ENCODE results near the gene NTSR1.

DNA sequence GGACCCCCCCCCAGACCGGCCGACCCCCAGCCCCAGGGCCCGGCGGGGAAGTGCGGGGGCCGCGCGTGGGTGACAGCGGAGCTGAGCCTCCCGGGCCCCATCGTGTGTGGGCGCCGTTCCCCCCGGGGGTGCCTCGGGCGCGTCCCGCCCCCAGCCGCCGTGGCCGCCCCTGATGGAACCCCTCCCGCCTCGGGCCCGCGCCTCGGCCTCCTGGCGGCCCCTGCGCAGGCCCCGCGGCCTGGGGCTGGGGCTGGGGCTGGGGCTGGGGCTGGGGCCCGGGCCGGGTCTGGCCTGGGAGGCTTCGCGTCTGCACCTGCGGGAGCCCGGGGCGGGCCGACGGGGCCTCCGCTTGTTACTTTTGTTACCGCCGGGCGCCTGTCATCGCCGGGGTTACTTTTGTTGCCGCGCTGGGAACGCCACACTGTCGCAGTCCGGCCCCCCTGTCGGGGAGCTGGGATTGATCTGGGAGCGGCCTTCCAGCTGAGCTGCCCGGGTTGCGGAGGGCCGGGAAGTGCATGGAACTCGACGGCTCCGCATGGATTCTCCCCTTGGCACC, 96.6 kb downstream of the NTSR1 start:
- TF ChIP-seq, protein P1, sequence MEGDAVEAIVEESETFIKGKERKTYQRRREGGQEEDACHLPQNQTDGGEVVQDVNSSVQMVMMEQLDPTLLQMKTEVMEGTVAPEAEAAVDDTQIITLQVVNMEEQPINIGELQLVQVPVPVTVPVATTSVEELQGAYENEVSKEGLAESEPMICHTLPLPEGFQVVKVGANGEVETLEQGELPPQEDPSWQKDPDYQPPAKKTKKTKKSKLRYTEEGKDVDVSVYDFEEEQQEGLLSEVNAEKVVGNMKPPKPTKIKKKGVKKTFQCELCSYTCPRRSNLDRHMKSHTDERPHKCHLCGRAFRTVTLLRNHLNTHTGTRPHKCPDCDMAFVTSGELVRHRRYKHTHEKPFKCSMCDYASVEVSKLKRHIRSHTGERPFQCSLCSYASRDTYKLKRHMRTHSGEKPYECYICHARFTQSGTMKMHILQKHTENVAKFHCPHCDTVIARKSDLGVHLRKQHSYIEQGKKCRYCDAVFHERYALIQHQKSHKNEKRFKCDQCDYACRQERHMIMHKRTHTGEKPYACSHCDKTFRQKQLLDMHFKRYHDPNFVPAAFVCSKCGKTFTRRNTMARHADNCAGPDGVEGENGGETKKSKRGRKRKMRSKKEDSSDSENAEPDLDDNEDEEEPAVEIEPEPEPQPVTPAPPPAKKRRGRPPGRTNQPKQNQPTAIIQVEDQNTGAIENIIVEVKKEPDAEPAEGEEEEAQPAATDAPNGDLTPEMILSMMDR (IDR thresholded peaks at IDR 0.05; ENCODE audit: low read depth, low read length, poor library complexity, severe bottlenecking), result no peak
- TF ChIP-seq EZH2phosphoT487 (IDR thresholded peaks at IDR 0.05; ENCODE audit: borderline replicate concordance, low read length), result no peak

All from DOHH2 (cell line).